Heart left ventricle (tissue), 13 donors: ENCODE results near the gene SCRN2.

Source experiments
- CTCF ChIP-seq, 12 donors: fragments of 200-600 bp; sonication (generic) in 4 of 12; IDR thresholded peaks; one replicate each; pipeline versions ENCODE4 v1.5.0 to v1.8.0; 2018 to 2022; ENCODE audit warnings: antibody characterized with exemption in 12 of 12, mild to moderate bottlenecking in 5 of 12
- POLR2A ChIP-seq, 2 donors: fragments of 450-650 bp; IDR thresholded peaks; one replicate each; pipeline ENCODE4 v1.6.1; 2017; ENCODE audit warnings: antibody characterized with exemption in 2 of 2, mild to moderate bottlenecking in 2 of 2, moderate library complexity in 2 of 2
- donor health status: ischemic (EF 13 %, LVEDD 7.1; RV severe dilation, severe dysfunction).
- donor health status: DM: no; HTN: yes; CAD: no.
- donor health status: DM: no; HTN: no; CAD: no.
- donor health status: ischemic (EF 25% LVEDD 6.9; RV normal size, moderate dysfunction).
- donor health status: ischemic (EF 25% LVEDD 5.7; RV mildly dilated, moderate dysfunction).
- donor health status: ischemic (EF 35%, LVEDD 5.7; RV mildly dilated, moderate dysfunction).
- donor health status: nonischemic (EF 11% LVEDD 7.7; RV severe dilation, severe dysfunction).
- donor health status: DM: yes; HTN: yes; CAD: no.
- donor health status: PGD.
- donor health status: ischemic (EF 29% LVEDD 5.4; RV normal size, mild dysfunction).
- donor health status: nonischemic (EF 23%, LVEDD 6.1; RV moderate dilation, normal function).

GRCh38 chr17:47860386-47860785 lies 19.3 kb upstream of the SCRN2 start:
- TF ChIP-seq POLR2A (IDR thresholded peaks at IDR 0.05) (no peak), CTCF (IDR thresholded peaks at IDR 0.05) (no peak)
